ENCODE measurements around the gene ZNF600.
"Not testable (repeated sequence)": the region's sequence is repeated elsewhere in the genome, so short reads cannot be mapped to it uniquely, and the experiment has no call there.

ZNF600 gene

DNA sequence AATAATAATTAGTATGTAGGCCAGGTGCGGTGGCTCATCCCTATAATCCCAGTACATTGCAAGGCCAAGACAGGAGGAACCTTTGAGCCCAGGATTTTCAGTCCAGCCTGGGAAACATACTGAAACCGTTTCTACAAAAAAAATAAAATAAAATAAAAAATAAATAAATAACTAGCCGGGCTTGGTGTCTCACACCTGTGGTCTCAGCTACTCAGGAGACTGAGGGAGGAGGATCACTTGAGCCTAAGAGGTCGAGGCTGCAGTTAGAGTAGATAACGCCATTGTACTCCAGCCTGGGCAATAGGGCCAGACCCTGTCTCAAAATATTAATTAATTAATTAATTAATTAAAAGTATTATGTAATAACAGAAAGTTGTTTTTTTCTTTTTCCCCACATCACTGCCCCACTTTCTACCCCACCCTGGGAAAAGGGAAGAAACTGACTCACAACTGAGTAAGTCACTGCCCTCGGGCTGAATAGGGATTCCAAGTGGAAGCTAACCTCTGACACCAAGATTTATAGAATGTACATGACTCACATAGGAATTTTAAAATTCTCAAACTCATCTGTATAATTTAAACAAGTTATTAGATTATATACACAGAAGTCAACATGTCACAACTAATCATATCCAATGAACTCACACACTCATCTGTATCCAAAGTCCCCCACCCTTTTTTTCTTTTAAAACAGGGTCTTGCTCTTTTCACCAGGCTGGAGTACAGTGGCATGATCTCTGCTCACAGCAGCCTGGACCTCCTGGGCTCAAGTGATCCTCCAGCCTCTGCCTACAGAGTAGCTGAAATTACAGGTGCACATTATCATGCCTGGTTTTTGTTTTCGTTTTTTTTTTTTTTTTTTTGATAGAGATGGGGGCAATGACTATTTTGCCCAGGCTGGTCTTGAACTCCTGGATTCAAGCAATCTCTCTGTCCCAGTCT, 64.3 kb downstream of the ZNF600 start:
- H3K4me2 ChIP-seq (ENCODE audit: low read length), result no peak overlapping the region
- no peaks in the 10 kb centered on the region for H3F3A ChIP-seq (ENCODE audit: control insufficient read depth, insufficient read depth)
- no peaks in the 10 kb centered on the region for H3K9me3 ChIP-seq (ENCODE audit: control insufficient read depth, insufficient read depth, low read length)
- no peaks in the 10 kb centered on the region for H4K20me1 ChIP-seq (ENCODE audit: control insufficient read depth, insufficient read depth, low read depth, low read length)
- H3K36me3 ChIP-seq (ENCODE audit: control insufficient read depth, low read length), result peaks cover 31% of the 10 kb centered on the region
- H3K79me2 ChIP-seq (ENCODE audit: control insufficient read depth, low read length), result no peaks in the 10 kb centered on the region
- H3K27ac ChIP-seq (ENCODE audit: low read depth, low read length), result no peak overlapping the region
- no peaks in the 10 kb centered on the region for H3K9me2 ChIP-seq (replicated peaks; ENCODE audit: control insufficient read depth, low read length)
- TF ChIP-seq EZH2phosphoT487 (IDR thresholded peaks at IDR 0.05; ENCODE audit: borderline replicate concordance, low read length), result no peak
- TF ChIP-seq, protein P1, sequence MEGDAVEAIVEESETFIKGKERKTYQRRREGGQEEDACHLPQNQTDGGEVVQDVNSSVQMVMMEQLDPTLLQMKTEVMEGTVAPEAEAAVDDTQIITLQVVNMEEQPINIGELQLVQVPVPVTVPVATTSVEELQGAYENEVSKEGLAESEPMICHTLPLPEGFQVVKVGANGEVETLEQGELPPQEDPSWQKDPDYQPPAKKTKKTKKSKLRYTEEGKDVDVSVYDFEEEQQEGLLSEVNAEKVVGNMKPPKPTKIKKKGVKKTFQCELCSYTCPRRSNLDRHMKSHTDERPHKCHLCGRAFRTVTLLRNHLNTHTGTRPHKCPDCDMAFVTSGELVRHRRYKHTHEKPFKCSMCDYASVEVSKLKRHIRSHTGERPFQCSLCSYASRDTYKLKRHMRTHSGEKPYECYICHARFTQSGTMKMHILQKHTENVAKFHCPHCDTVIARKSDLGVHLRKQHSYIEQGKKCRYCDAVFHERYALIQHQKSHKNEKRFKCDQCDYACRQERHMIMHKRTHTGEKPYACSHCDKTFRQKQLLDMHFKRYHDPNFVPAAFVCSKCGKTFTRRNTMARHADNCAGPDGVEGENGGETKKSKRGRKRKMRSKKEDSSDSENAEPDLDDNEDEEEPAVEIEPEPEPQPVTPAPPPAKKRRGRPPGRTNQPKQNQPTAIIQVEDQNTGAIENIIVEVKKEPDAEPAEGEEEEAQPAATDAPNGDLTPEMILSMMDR (IDR thresholded peaks at IDR 0.05; ENCODE audit: low read depth, low read length, poor library complexity, severe bottlenecking), result no peak
- no peaks in the 10 kb centered on the region for H3K27me3 ChIP-seq (ENCODE audit: control insufficient read depth, low read length)
- no peaks in the 10 kb centered on the region for H3K4me1 ChIP-seq (ENCODE audit: control insufficient read depth, low read length)
- no peak overlapping the region for H3K4me3 ChIP-seq (ENCODE audit: low read length)

DNA sequence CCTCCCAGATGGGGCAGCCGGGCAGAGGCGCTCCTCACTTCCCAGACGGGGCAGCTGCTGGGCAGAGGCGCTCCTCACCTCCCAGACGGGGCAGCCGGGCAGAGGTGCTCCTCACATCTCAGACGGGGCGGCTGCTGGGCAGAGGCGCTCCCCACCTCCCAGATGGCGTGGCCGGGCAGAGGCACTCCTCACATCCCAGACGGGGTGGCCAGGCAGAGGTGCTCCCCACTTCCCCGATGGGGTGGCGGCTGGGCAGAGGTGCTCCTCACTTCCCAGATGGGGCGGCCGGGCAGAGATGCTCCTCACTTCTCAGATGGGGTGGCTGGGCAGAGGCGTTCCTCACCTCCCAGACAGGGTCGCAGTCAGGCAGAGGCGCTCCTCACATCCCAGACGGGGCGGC, 66.0 kb downstream of the ZNF600 start:
- not testable (repeated sequence) for H3K79me2 ChIP-seq (ENCODE audit: control insufficient read depth, low read length); H4K20me1 ChIP-seq (ENCODE audit: control insufficient read depth, insufficient read depth, low read depth, low read length); H3K27ac ChIP-seq (ENCODE audit: low read depth, low read length); H3K9me3 ChIP-seq (ENCODE audit: control insufficient read depth, insufficient read depth, low read length); H3K4me3 ChIP-seq (ENCODE audit: low read length); H3K4me2 ChIP-seq (ENCODE audit: low read length); H3F3A ChIP-seq (ENCODE audit: control insufficient read depth, insufficient read depth); H3K9me2 ChIP-seq (replicated peaks; ENCODE audit: control insufficient read depth, low read length); H3K27me3 ChIP-seq (ENCODE audit: control insufficient read depth, low read length); H3K4me1 ChIP-seq (ENCODE audit: control insufficient read depth, low read length)
- peaks cover 23% of the 10 kb centered on the region for H3K36me3 ChIP-seq (ENCODE audit: control insufficient read depth, low read length)

DNA sequence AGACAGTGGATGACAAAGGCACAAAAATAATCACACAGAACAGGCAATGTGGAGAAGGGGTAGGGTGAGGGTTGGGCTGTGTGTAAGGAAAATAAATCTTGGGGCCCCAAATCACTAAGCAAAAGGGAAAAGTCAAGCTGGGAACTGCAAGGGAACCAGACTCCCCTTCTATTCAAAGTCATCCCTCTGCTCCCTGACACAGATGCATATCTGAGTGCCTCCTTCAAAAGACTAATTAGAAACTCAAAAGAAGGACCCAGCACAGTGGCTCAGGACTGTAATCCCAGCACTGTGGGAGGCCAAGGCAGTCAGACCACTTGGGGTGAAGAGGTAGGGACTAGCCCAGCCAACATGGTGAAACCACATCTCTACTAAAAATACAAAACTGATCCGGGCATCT, 70.1 kb downstream of the ZNF600 start:
- no peaks in the 10 kb centered on the region for H4K20me1 ChIP-seq (ENCODE audit: control insufficient read depth, insufficient read depth, low read depth, low read length)
- H3K4me2 ChIP-seq (ENCODE audit: low read length), result no peak overlapping the region
- H3K4me3 ChIP-seq (ENCODE audit: low read length), result no peak overlapping the region
- H3K36me3 ChIP-seq (ENCODE audit: control insufficient read depth, low read length), result peaks cover 23% of the 10 kb centered on the region
- no peaks in the 10 kb centered on the region for H3K27me3 ChIP-seq (ENCODE audit: control insufficient read depth, low read length)
- H3F3A ChIP-seq (ENCODE audit: control insufficient read depth, insufficient read depth), result no peaks in the 10 kb centered on the region
- TF ChIP-seq, protein P1 (IDR thresholded peaks at IDR 0.05; ENCODE audit: low read depth, low read length, poor library complexity, severe bottlenecking), result no peak
- H3K4me1 ChIP-seq (ENCODE audit: control insufficient read depth, low read length), result no peaks in the 10 kb centered on the region
- no peaks in the 10 kb centered on the region for H3K79me2 ChIP-seq (ENCODE audit: control insufficient read depth, low read length)
- no peaks in the 10 kb centered on the region for H3K9me2 ChIP-seq (replicated peaks; ENCODE audit: control insufficient read depth, low read length)
- H3K9me3 ChIP-seq (ENCODE audit: control insufficient read depth, insufficient read depth, low read length), result no peaks in the 10 kb centered on the region
- no peak overlapping the region for H3K27ac ChIP-seq (ENCODE audit: low read depth, low read length)

DNA sequence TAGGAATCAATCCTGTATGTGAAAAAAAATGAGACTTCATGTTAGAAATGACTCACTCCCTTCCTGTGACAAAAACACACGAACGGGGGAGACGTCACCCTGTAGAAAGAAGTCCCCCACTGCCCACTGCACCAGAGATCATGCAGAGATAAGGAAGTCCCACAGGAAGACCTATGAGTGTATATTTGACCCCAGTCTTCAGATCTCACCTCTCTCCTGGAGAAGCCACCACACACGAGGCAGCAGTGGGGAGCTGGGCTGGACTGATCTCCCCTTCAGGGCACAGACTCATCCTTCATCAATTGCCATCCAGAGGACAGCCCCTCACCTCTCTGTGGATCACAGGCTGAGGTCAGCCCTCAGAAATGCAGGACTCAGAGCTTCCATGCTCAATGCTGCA, 70.7 kb downstream of the ZNF600 start:
- not testable (repeated sequence) for H4K20me1 ChIP-seq (ENCODE audit: control insufficient read depth, insufficient read depth, low read depth, low read length)

DNA sequence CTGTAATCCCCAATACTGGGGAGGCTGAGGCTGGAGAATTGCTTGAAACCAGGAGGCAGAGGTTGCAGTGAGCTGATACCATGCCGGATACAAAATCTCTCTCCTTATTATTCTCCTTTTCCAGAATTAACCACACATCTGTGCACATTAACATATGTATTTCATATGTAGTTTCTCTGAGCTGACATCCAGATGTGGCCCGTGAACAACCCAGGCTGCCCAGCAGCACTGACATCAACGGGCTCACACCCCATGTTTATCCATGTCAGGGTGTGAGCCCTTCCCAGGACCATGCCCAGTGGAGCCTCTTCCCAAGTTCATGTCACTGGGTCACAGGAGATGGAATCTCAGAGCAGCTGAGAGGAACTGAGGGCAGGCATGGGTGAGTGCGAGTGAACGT, 71.3 kb downstream of the ZNF600 start:
- H3K27ac ChIP-seq (ENCODE audit: low read depth, low read length); H3K9me2 ChIP-seq (replicated peaks; ENCODE audit: control insufficient read depth, low read length); H3K9me3 ChIP-seq (ENCODE audit: control insufficient read depth, insufficient read depth, low read length); H3K79me2 ChIP-seq (ENCODE audit: control insufficient read depth, low read length); H3K4me1 ChIP-seq (ENCODE audit: control insufficient read depth, low read length); H3K4me2 ChIP-seq (ENCODE audit: low read length); H4K20me1 ChIP-seq (ENCODE audit: control insufficient read depth, insufficient read depth, low read depth, low read length); H3K4me3 ChIP-seq (ENCODE audit: low read length); H3F3A ChIP-seq (ENCODE audit: control insufficient read depth, insufficient read depth); H3K27me3 ChIP-seq (ENCODE audit: control insufficient read depth, low read length): not testable (repeated sequence)
- peaks cover 26% of the 10 kb centered on the region for H3K36me3 ChIP-seq (ENCODE audit: control insufficient read depth, low read length)

More for the DNA sequence above, 70.7 kb downstream of the ZNF600 start:
- not testable (repeated sequence) for H3K4me3 ChIP-seq (ENCODE audit: low read length); H3K9me3 ChIP-seq (ENCODE audit: control insufficient read depth, insufficient read depth, low read length); H3K4me1 ChIP-seq (ENCODE audit: control insufficient read depth, low read length); H3K79me2 ChIP-seq (ENCODE audit: control insufficient read depth, low read length); H3F3A ChIP-seq (ENCODE audit: control insufficient read depth, insufficient read depth); H3K9me2 ChIP-seq (replicated peaks; ENCODE audit: control insufficient read depth, low read length); H3K27ac ChIP-seq (ENCODE audit: low read depth, low read length); H3K4me2 ChIP-seq (ENCODE audit: low read length); H3K27me3 ChIP-seq (ENCODE audit: control insufficient read depth, low read length)
- H3K36me3 ChIP-seq (ENCODE audit: control insufficient read depth, low read length), result peaks cover 25% of the 10 kb centered on the region

All from DOHH2 (cell line).